Liver (tissue), 3 donors: ENCODE measurements around the gene KIF26B.

Experiments used
- ATF3 ChIP-seq: IDR thresholded peaks from 2 replicates; pipeline ENCODE4 v1.6.1; 2016; ENCODE audit warnings: antibody characterized with exemption
- CTCF ChIP-seq: fragments of 150-350 bp; IDR thresholded peaks from 2 replicates; pipeline ENCODE4 v1.5.1; 2017; ENCODE audit warnings: improper control_type of control experiment, low read depth, low read length; ENCODE audit not compliant: missing input control
- EGR1 ChIP-seq, 2 donors: IDR thresholded peaks; 2 replicates each; pipeline ENCODE4 v1.6.1; 2016 to 2018; ENCODE audit warnings: antibody characterized with exemption in 2 of 2, low read depth in 2 of 2
- JUND ChIP-seq, 2 donors: IDR thresholded peaks; 2 replicates each; pipeline ENCODE4 v1.6.1; 2016; ENCODE audit warnings: antibody characterized with exemption in 2 of 2
- MAX ChIP-seq: IDR thresholded peaks from 2 replicates; pipeline ENCODE4 v1.6.1; 2016; ENCODE audit warnings: antibody characterized with exemption
- NR2F2 ChIP-seq: IDR thresholded peaks from 2 replicates; pipeline ENCODE4 v1.6.1; 2016; ENCODE audit warnings: antibody characterized with exemption
- REST ChIP-seq: IDR thresholded peaks from 2 replicates; pipeline ENCODE4 v1.6.1; 2016; ENCODE audit warnings: antibody characterized with exemption, mild to moderate bottlenecking
- RXRA ChIP-seq, 2 donors: IDR thresholded peaks; 2 replicates each; pipeline ENCODE4 v1.6.1; 2017 to 2018; ENCODE audit warnings: antibody characterized with exemption in 2 of 2, mild to moderate bottlenecking in 1 of 2
- TAF1 ChIP-seq: conservative IDR thresholded peaks from 2 replicates; pipeline ENCODE4 v1.6.1; 2016; ENCODE audit warnings: antibody characterized with exemption, mild to moderate bottlenecking
- ZBTB33 ChIP-seq: IDR thresholded peaks from 2 replicates; pipeline ENCODE4 v1.6.1; 2016; ENCODE audit warnings: antibody characterized with exemption
- donor health status: healthy.
- donor health status: healthy.

GRCh38 chr1:245750261-245750660 is 595.5 kb downstream of the KIF26B start:
- TF ChIP-seq CTCF (no peak), RXRA (IDR thresholded peaks at IDR 0.05) (no peak), JUND (IDR thresholded peaks at IDR 0.05) (no peak), NR2F2 (no peak), ZBTB33 (no peak), ATF3 (no peak), EGR1 (IDR thresholded peaks at IDR 0.05; ENCODE audit: low read depth in 2 of 2) (no peak), REST (no peak), MAX (no peak), TAF1 (no peak)
